HepG2 (cell line): ENCODE measurements around the gene THPO.

Experiments used
- TF ChIP-seq, protein P1 (sequence below): fragments of 450-650 bp; IDR thresholded peaks from 2 replicates; pipeline ENCODE4 v1.6.1; 2017
- TF ChIP-seq, protein P2 (sequence below): sonication (generic); formaldehyde crosslinking; IDR thresholded peaks from 2 replicates; pipeline ENCODE4 v1.4.0; 2020; ENCODE audit warnings: missing genetic modification reagents, low read depth, mild to moderate bottlenecking, borderline replicate concordance
- TF ChIP-seq, protein P3 (sequence below): sonication (generic); formaldehyde crosslinking; IDR thresholded peaks from 2 replicates; pipeline ENCODE4 v1.5.0; 2020; ENCODE audit warnings: mild to moderate bottlenecking, missing genetic modification reagents, moderate library complexity

DNA sequence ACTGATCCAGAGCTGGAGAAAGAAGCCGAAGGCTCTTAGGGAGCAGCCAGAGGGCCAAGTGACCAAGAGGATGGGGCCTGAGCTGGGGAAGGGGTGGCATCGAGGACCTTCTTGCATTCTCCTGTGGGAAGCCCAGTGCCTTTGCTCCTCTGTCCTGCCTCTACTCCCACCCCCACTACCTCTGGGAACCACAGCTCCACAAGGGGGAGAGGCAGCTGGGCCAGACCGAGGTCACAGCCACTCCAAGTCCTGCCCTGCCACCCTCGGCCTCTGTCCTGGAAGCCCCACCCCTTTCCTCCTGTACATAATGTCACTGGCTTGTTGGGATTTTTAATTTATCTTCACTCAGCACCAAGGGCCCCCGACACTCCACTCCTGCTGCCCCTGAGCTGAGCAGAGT, 11.4 kb upstream of the THPO start:
- TF ChIP-seq, protein P1, sequence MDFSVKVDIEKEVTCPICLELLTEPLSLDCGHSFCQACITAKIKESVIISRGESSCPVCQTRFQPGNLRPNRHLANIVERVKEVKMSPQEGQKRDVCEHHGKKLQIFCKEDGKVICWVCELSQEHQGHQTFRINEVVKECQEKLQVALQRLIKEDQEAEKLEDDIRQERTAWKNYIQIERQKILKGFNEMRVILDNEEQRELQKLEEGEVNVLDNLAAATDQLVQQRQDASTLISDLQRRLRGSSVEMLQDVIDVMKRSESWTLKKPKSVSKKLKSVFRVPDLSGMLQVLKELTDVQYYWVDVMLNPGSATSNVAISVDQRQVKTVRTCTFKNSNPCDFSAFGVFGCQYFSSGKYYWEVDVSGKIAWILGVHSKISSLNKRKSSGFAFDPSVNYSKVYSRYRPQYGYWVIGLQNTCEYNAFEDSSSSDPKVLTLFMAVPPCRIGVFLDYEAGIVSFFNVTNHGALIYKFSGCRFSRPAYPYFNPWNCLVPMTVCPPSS = no peak
- TF ChIP-seq, protein P2, sequence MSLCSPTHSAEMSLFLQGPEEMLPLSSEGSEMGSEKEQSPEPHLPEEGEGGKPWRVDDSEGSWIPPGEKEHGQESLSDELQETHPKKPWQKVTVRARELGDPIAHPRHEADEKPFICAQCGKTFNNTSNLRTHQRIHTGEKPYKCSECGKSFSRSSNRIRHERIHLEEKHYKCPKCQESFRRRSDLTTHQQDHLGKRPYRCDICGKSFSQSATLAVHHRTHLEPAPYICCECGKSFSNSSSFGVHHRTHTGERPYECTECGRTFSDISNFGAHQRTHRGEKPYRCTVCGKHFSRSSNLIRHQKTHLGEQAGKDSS = no peak
- TF ChIP-seq, protein P3, sequence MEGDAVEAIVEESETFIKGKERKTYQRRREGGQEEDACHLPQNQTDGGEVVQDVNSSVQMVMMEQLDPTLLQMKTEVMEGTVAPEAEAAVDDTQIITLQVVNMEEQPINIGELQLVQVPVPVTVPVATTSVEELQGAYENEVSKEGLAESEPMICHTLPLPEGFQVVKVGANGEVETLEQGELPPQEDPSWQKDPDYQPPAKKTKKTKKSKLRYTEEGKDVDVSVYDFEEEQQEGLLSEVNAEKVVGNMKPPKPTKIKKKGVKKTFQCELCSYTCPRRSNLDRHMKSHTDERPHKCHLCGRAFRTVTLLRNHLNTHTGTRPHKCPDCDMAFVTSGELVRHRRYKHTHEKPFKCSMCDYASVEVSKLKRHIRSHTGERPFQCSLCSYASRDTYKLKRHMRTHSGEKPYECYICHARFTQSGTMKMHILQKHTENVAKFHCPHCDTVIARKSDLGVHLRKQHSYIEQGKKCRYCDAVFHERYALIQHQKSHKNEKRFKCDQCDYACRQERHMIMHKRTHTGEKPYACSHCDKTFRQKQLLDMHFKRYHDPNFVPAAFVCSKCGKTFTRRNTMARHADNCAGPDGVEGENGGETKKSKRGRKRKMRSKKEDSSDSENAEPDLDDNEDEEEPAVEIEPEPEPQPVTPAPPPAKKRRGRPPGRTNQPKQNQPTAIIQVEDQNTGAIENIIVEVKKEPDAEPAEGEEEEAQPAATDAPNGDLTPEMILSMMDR (CRISPR knock-in tag) = no peak
